IMR-90 (cell line): ENCODE data around the gene ITGA3. TPM values are rescaled to one million over a fixed set of nuclear protein-coding genes. Genes with fewer than 3 reads are reported as not detected.
A peak's percentile ranks its signal among the peaks of the same experiment; 100 is the strongest.
"Not testable (repeated sequence)": the region's sequence is repeated elsewhere in the genome, so short reads cannot be mapped to it uniquely, and the experiment has no call there.

Source experiments
- ATAC-seq: fragments of 200-7000 bp; cut with Tn5 transposase; 2 replicates; pipeline ENCODE4 v1.9.1; 2020; ENCODE audit warnings: low read depth, mild to moderate bottlenecking, moderate library complexity
- BruUV-seq: library from RNA; stranded (reverse); fragments of 400-500 nt; replicated peaks from 2 replicates; lab custom pipeline; 2021; lab: Mats Ljungman, UMichigan
- CTCF ChIA-PET: fragments of 300-600 bp; formaldehyde crosslinking; extraction: SDS; loops from one replicate; lab custom pipeline; 2021; ENCODE audit warnings: antibody characterized with exemption; lab: Yijun Ruan, JAX
- POLR2A ChIA-PET: fragments of 300-600 bp; sonication (Branson Sonifier 250); formaldehyde crosslinking; loops from one replicate; lab custom pipeline; 2022; ENCODE audit warnings: antibody characterized with exemption; ENCODE audit not compliant: unreplicated experiment; lab: Charles Lee
- DNase-seq: peaks from one replicate; pipeline ENCODE4 v3.0.0; 2013
- H2AFZ ChIP-seq: replicated peaks from 2 replicates; pipeline ENCODE3; 2013; ENCODE audit warnings: low read length, mild to moderate bottlenecking; ENCODE audit not compliant: poor library complexity
- H2AK5ac ChIP-seq: 2 replicates; pipeline ENCODE4 v1.6.1; 2013; ENCODE audit warnings: low read depth, low read length, inconsistent platforms
- H2AK9ac ChIP-seq: replicated peaks from 2 replicates; pipeline ENCODE3; 2013; ENCODE audit warnings: mild to moderate bottlenecking, low read depth, low read length, moderate library complexity; ENCODE audit not compliant: poor library complexity
- H2BK120ac ChIP-seq: 2 replicates; pipeline ENCODE4 v1.6.1; 2013; ENCODE audit warnings: low read depth, low read length, inconsistent platforms
- H2BK15ac ChIP-seq: 3 replicates; pipeline ENCODE4 v1.6.1; 2013; ENCODE audit warnings: low read depth, low read length, inconsistent platforms
- H2BK20ac ChIP-seq: 2 replicates; pipeline ENCODE4 v1.6.1; 2013; ENCODE audit warnings: low read depth, mild to moderate bottlenecking, inconsistent platforms, low read length, moderate library complexity
- H2BK5ac ChIP-seq: 2 replicates; pipeline ENCODE4 v1.6.1; 2013; ENCODE audit warnings: mild to moderate bottlenecking, low read depth, low read length, inconsistent platforms; ENCODE audit not compliant: poor library complexity, severe bottlenecking
- H3K14ac ChIP-seq: replicated peaks from 2 replicates; pipeline ENCODE4 v1.6.1; 2013; ENCODE audit warnings: low read depth, low read length, inconsistent platforms
- H3K18ac ChIP-seq: 2 replicates; pipeline ENCODE4 v1.6.1; 2013; ENCODE audit warnings: low read depth, low read length, control low read depth
- H3K23ac ChIP-seq: 2 replicates; pipeline ENCODE4 v1.6.1; 2013; ENCODE audit warnings: low read depth, low read length, inconsistent platforms
- H3K27ac ChIP-seq: 2 replicates; pipeline ENCODE4 v1.5.1; 2013; ENCODE audit warnings: mild to moderate bottlenecking, control low read depth, low read length; ENCODE audit not compliant: insufficient read depth
- H3K27me3 ChIP-seq: 2 replicates; pipeline ENCODE4 v1.6.1; 2013; ENCODE audit warnings: low read length; ENCODE audit not compliant: control insufficient read depth, insufficient read depth
- H3K36me3 ChIP-seq: 2 replicates; pipeline ENCODE4 v1.6.1; 2013; ENCODE audit warnings: low read length, mixed read lengths; ENCODE audit not compliant: control insufficient read depth, insufficient read depth
- H3K4ac ChIP-seq: 2 replicates; pipeline ENCODE4 v1.6.1; 2013; ENCODE audit warnings: low read depth, low read length, inconsistent platforms
- H3K4me1 ChIP-seq: 2 replicates; pipeline ENCODE4 v1.6.1; 2013; ENCODE audit warnings: low read length, mixed read lengths; ENCODE audit not compliant: control insufficient read depth, insufficient read depth
- H3K4me2 ChIP-seq: 2 replicates; pipeline ENCODE4 v1.6.1; 2013; ENCODE audit warnings: low read depth, mild to moderate bottlenecking, control low read depth, low read length, moderate library complexity
- H3K4me3 ChIP-seq: 2 replicates; pipeline ENCODE4 v1.5.1; 2013; ENCODE audit warnings: low read depth, mild to moderate bottlenecking, control low read depth, low read length, moderate library complexity; ENCODE audit not compliant: insufficient read depth
- H3K56ac ChIP-seq: 2 replicates; pipeline ENCODE4 v1.6.1; 2013; ENCODE audit warnings: low read length, inconsistent platforms; ENCODE audit not compliant: insufficient read depth; ENCODE audit errors: extremely low read depth
- H3K79me1 ChIP-seq, 2 experiments: 2 replicates each; pipeline ENCODE4 v1.6.1; 2013; ENCODE audit warnings: low read length in 2 of 2, inconsistent platforms in 1 of 2, low read depth in 1 of 2
- H3K9ac ChIP-seq: 2 replicates; pipeline ENCODE4 v1.6.1; 2013; ENCODE audit warnings: low read depth, low read length, control low read depth
- H3K9me1 ChIP-seq: 2 replicates; pipeline ENCODE4 v1.6.1; 2013; ENCODE audit warnings: low read length, inconsistent platforms; ENCODE audit not compliant: insufficient read depth
- H3K9me3 ChIP-seq: 2 replicates; pipeline ENCODE4 v1.6.1; 2013; ENCODE audit warnings: low read length; ENCODE audit not compliant: control insufficient read depth, insufficient read depth
- H4K20me1 ChIP-seq: 2 replicates; pipeline ENCODE4 v1.6.1; 2013; ENCODE audit warnings: low read length, inconsistent platforms; ENCODE audit not compliant: insufficient read depth
- H4K5ac ChIP-seq: 2 replicates; pipeline ENCODE4 v1.6.1; 2013; ENCODE audit warnings: mild to moderate bottlenecking, low read depth, low read length, control low read depth
- H4K8ac ChIP-seq, 2 experiments: 2 replicates each; pipeline ENCODE4 v1.6.1; 2013; ENCODE audit warnings: low read depth in 2 of 2, low read length in 2 of 2, control low read depth in 1 of 2, inconsistent platforms in 1 of 2
- H4K91ac ChIP-seq: 2 replicates; pipeline ENCODE4 v1.6.1; 2013; ENCODE audit warnings: low read depth, low read length, inconsistent platforms; ENCODE audit not compliant: insufficient read depth
- MAZ ChIP-seq: IDR thresholded peaks from 2 replicates; pipeline ENCODE4 v1.6.1; 2012; ENCODE audit warnings: low read depth, mild to moderate bottlenecking, low read length, improper control_type of control experiment, moderate library complexity, borderline replicate concordance
- NFE2L2 ChIP-seq: fragments of 150-350 bp; IDR thresholded peaks from 2 replicates; pipeline ENCODE4 v1.6.1; 2016; ENCODE audit warnings: low read depth, mild to moderate bottlenecking, low read length
- WGBS, 2 experiments: methylation state at CpG; one replicate each; pipeline versions ENCODE4 v1.1.5 to v1.1.7; 2013; ENCODE audit warnings: missing lambda C conversion rate in 2 of 2; ENCODE audit not compliant: insufficient read length in 1 of 2; ENCODE audit errors: extremely low coverage in 2 of 2; 5-methylcytosine and 5-hydroxymethylcytosine counted together
- dilution Hi-C: fragments of 300-500 bp; cut with HindIII; formaldehyde crosslinking; loops from one replicate; pipeline ENCODE4 v1.14.3; 2018; ENCODE audit warnings: low sequenced_read_pairs; ENCODE audit not compliant: unreplicated experiment
- in situ Hi-C: fragments of 300-500 bp; cut with MboI; formaldehyde crosslinking; loops from 3 replicates; pipeline ENCODE4 v1.14.3; 2019; ENCODE audit warnings: low sequenced_read_pairs, inconsistent platforms, mixed read lengths
- intact Hi-C: fragments of 100-400 bp; cut with micrococcal nuclease; formaldehyde crosslinking; loops from 2 replicates; pipeline ENCODE4 v1.10.0; 2022
- polyA plus RNA-seq, 3 experiments: library from polyadenylated mRNA; depleted of rRNA; stranded (reverse); fragments of >200 nt; gene quantifications; 2 replicates each; pipeline ENCODE4 v1.2.3, GENCODE V29; 2012; ENCODE audit warnings: low replicate concordance in 1 of 3
- total RNA-seq: library from RNA; depleted of rRNA; stranded (reverse); fragments of >200 nt; gene quantifications from 2 replicates; pipeline ENCODE4 v1.2.3, GENCODE V29; 2012

The ITGA3 gene
- total and polyA plus RNA-seq, 2 of the 4 experiments (the other 2 are of a cell fraction) = 78.0 to 202 TPM

GRCh38 chr17:50060951-50061712, 5.2 kb downstream of the ITGA3 start:
- TF ChIP-seq NFE2L2 = no peak
- peak; percentile 35; the same call in 1 of the 2 replicates for TF ChIP-seq MAZ
- Histone ChIP-seq H3K9me3 (no peaks in the 10 kb centered on the region), H3K4me1 (peaks cover 70% of the 10 kb centered on the region), H4K8ac (peak overlapping the region; percentile 52 to 88; a peak in 3 of 4 replicates), H3K27ac (peak overlapping the region; percentile 70), H3K4me3 (no peak overlapping the region), H3K79me1 (peaks cover 22 to 90% of the 10 kb centered on the region in 2 experiments; a peak in 3 of 4 replicates), H3K27me3 (no peaks in the 10 kb centered on the region), H3K9me1 (peaks cover 58% of the 10 kb centered on the region), H3K36me3 (no peaks in the 10 kb centered on the region), H4K91ac (peak overlapping the region; percentile 91), H3K14ac (peak overlapping the region; percentile 91), H2BK5ac (peak overlapping the region; percentile 91), H2AK9ac (peak overlapping the region; percentile 97), H4K5ac (peak overlapping the region; percentile 70), H3K56ac (0 out of 2 replicates have a peak overlapping the region, but pooled peaks have one; percentile 37), H3K4ac (peak overlapping the region; percentile 95), H3K9ac (no peak overlapping the region), H3K4me2 (peak overlapping the region; percentile 46; the same call in 1 of the 2 replicates), H4K20me1 (peaks cover 11% of the 10 kb centered on the region; the same call in 1 of the 2 replicates), H2AFZ (peak overlapping the region; percentile 33), H3K23ac (peak overlapping the region; percentile 70; the same call in 1 of the 2 replicates), H3K18ac (peak overlapping the region; percentile 80), H2AK5ac (peak overlapping the region; percentile 89), H2BK15ac (peak overlapping the region; percentile 75; the same call in 2 of the 3 replicates), H2BK20ac (peak overlapping the region; percentile 67; the same call in 1 of the 2 replicates), H2BK120ac (peak overlapping the region; percentile 89)
- WGBS, 2 experiments = 100% methylated on average over 2 of the region's 9 CpGs; no CpG with 5 or more reads in 1 of the 2 experiments
- DNase-seq (peak; percentile 75), ATAC-seq (peak; percentile 2)
- dilution Hi-C loops = no loop called here
- intact Hi-C loops = loop anchor here (10.0 kb wide), 1 partner anchor 866 kb away; no protein-coding TSS in a partner anchor
- ChIA-PET CTCF (interaction anchor here (1.0 to 1.3 kb wide), 2 partner anchors 26 to 33 kb away, joined by 3 to 4 read pairs; no protein-coding TSS in a partner anchor), POLR2A (interaction anchor here (0.6 kb wide), 1 partner anchor 55 kb away, joined by 3 read pairs; no protein-coding TSS in a partner anchor)
- in situ Hi-C loops = no loop called here
- BruUV-seq = no TSS peak

- peak overlapping the region; percentile 52 to 88; a peak in 3 of 4 replicates for H4K8ac ChIP-seq
- H3K18ac ChIP-seq = peak overlapping the region; percentile 34
- H3K4me2 ChIP-seq, BruUV-seq, H3K4me3 ChIP-seq, H3K9me3 ChIP-seq, H2AFZ ChIP-seq, ATAC-seq, H3K27me3 ChIP-seq, DNase-seq, H3K9ac ChIP-seq, POLR2A ChIA-PET, H3K36me3 ChIP-seq, in situ Hi-C loops, dilution Hi-C loops: not testable (repeated sequence)
- peak overlapping the region; percentile 99 for H4K91ac ChIP-seq
- peak overlapping the region; percentile 95 for H3K4ac ChIP-seq
- H2AK5ac ChIP-seq = peak overlapping the region; percentile 89
- peak overlapping the region; percentile 70 for H3K27ac ChIP-seq
- H3K23ac ChIP-seq = 0 out of 2 replicates have a peak overlapping the region, but pooled peaks have one; percentile 70
- WGBS, 2 experiments = no CpG with 5 or more reads among the region's 10 CpGs
- peak overlapping the region; percentile 70; the same call in 1 of the 2 replicates for H4K5ac ChIP-seq
- peak overlapping the region; percentile 75; the same call in 1 of the 3 replicates for H2BK15ac ChIP-seq
- H2BK120ac ChIP-seq = peak overlapping the region; percentile 89
- peaks cover 11% of the 10 kb centered on the region; the same call in 1 of the 2 replicates for H4K20me1 ChIP-seq
- H3K9me1 ChIP-seq = peaks cover 58% of the 10 kb centered on the region
- peaks cover 26 to 95% of the 10 kb centered on the region in 2 experiments; a peak in 3 of 4 replicates for H3K79me1 ChIP-seq
- H3K56ac ChIP-seq = peak overlapping the region; percentile 37; the same call in 1 of the 2 replicates
- H2BK5ac ChIP-seq = peak overlapping the region; percentile 93
- peak overlapping the region; percentile 91 for H3K14ac ChIP-seq
- intact Hi-C loops = loop anchor here (10.0 kb wide), 1 partner anchor 867 kb away; no protein-coding TSS in a partner anchor
- H3K4me1 ChIP-seq = peaks cover 70% of the 10 kb centered on the region
- CTCF ChIA-PET = interaction anchor here (1.0 kb wide), 1 partner anchor 25 kb away, joined by 3 read pairs; no protein-coding TSS in a partner anchor
- peak overlapping the region; percentile 67; the same call in 1 of the 2 replicates for H2BK20ac ChIP-seq
- H2AK9ac ChIP-seq = peak overlapping the region; percentile 97
Observed at GRCh38 chr17:50061713-50062045, 5.8 kb downstream of the ITGA3 start.
